Caco-2 (cell line): ENCODE results near the gene LAMB3. TPM values are rescaled to one million over a fixed set of nuclear protein-coding genes. Genes with fewer than 3 reads are reported as not detected.

Source experiments
- BruUV-seq: library from RNA; stranded (reverse); fragments of 400-500 nt; replicated peaks from 2 replicates; lab custom pipeline; 2021; lab: Mats Ljungman, UMichigan
- CTCF ChIA-PET: fragments of 300-600 bp; sonication (Branson Sonifier 250); formaldehyde crosslinking; loops from one replicate; lab custom pipeline; 2022; ENCODE audit warnings: antibody characterized with exemption; lab: Charles Lee
- POLR2A ChIA-PET: fragments of 300-600 bp; sonication (Branson Sonifier 250); formaldehyde crosslinking; loops from one replicate; lab custom pipeline; 2022; ENCODE audit warnings: antibody characterized with exemption; lab: Charles Lee
- DNase-seq, 2 experiments: peaks; one replicate each; pipeline versions ENCODE4 v3.0.0 to v3.0.0-alpha.2; 2020 to 2022
- H3K27me3 ChIP-seq: replicated peaks from 2 replicates; pipeline ENCODE4 v1.6.0; 2011; ENCODE audit warnings: low read length; ENCODE audit not compliant: control insufficient read depth, insufficient read depth
- H3K36me3 ChIP-seq: 2 replicates; pipeline ENCODE4 v1.5.1; 2011; ENCODE audit warnings: low read length; ENCODE audit not compliant: control insufficient read depth, insufficient read depth
- H3K4me1 ChIP-seq: fragments of 250-450 bp; sonication (Bioruptor Pico); 2 replicates; pipeline ENCODE4 v1.5.1; 2020; ENCODE audit warnings: mild to moderate bottlenecking
- H3K4me3 ChIP-seq: 2 replicates; pipeline ENCODE4 v1.5.1; 2011; ENCODE audit warnings: low read depth, mild to moderate bottlenecking, control low read depth, low read length
- H3K9me3 ChIP-seq: fragments of 250-450 bp; sonication (Bioruptor Pico); 2 replicates; pipeline ENCODE4 v1.5.1; 2020; ENCODE audit warnings: mild to moderate bottlenecking, moderate library complexity
- H3K27ac Mint-ChIP-seq: one replicate; pipeline ENCODE4 v1.8.0; 2022; ENCODE audit warnings: mixed read lengths; ENCODE audit not compliant: unreplicated experiment
- H3K27me3 Mint-ChIP-seq: one replicate; pipeline ENCODE4 v1.8.0; 2022; ENCODE audit warnings: mixed read lengths; ENCODE audit not compliant: insufficient read depth, unreplicated experiment
- H3K36me3 Mint-ChIP-seq: one replicate; pipeline ENCODE4 v1.8.0; 2022; ENCODE audit warnings: mild to moderate bottlenecking, mixed read lengths; ENCODE audit not compliant: insufficient read depth, unreplicated experiment
- H3K4me1 Mint-ChIP-seq: one replicate; pipeline ENCODE4 v1.8.0; 2022; ENCODE audit warnings: low read depth, mixed read lengths; ENCODE audit not compliant: unreplicated experiment
- H3K4me3 Mint-ChIP-seq: one replicate; pipeline ENCODE4 v1.8.0; 2022; ENCODE audit warnings: mild to moderate bottlenecking, moderate library complexity, mixed read lengths; ENCODE audit not compliant: unreplicated experiment
- H3K9me3 Mint-ChIP-seq: one replicate; pipeline ENCODE4 v1.8.0; 2022; ENCODE audit warnings: mixed read lengths; ENCODE audit not compliant: unreplicated experiment
- intact Hi-C: fragments of 100-400 bp; cut with micrococcal nuclease; formaldehyde crosslinking; loops from one replicate; pipeline ENCODE4 v1.10.0; 2022; ENCODE audit not compliant: unreplicated experiment
- total RNA-seq: library from RNA; stranded (reverse); gene quantifications from 2 replicates; pipeline ENCODE4 v1.2.3, GENCODE V29; 2022
- TF ChIP-seq, protein P1 (sequence below), 2 experiments: fragments of 200-600 bp in 1 of 2; IDR thresholded peaks; 1 replicate in 1 of 2; 2 replicates in 1 of 2; pipeline versions ENCODE4 v1.5.1 to v1.8.0; 2011 to 2022; ENCODE audit warnings: antibody characterized with exemption in 1 of 2, control low read depth in 1 of 2, inconsistent platforms in 1 of 2, low read depth in 1 of 2, low read length in 1 of 2, mild to moderate bottlenecking in 1 of 2, moderate library complexity in 1 of 2; ENCODE audit not compliant: insufficient read depth in 1 of 2, severe bottlenecking in 1 of 2, unreplicated experiment in 1 of 2

The LAMB3 gene
- total RNA-seq, 1 experiment from 2014 or later = 125 TPM

DNA sequence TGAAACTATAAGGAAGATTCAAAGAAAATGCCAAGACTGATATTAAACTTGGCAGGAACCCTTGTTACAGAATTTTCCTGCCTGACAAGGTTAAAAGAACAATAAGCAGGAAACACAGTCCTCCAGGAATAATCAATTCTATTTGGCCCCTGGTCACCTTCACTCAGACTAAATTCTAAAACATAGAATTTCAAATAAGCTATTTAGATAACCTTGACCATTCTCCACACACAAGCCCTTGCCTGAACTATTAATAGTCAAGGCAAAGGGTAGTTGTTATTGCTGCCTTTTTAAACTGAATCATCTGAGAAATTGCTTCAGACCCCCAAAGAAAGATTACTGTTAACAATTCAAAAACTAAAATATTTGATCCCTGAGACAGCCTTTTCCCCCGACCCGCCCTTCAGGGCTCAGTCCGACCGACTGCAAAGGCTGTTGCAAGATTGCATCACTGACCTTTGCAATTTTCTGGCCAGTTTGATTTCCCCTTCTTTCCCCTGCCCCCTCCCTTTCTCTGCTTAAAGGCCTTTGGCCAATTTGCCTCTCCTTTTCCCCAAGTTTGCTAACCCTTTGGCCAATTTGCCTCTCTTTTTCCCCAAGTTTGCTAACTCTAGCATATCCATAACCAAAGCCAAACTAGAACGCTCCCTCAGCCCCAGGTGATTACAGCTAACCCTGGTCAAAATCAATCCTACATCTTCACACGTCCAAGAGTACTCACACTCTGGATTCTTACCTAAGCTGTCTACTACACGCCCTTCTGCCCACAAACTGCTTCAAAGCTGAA is 21.6 kb upstream of the LAMB3 start:
- POLR2A ChIA-PET = interaction anchor here (1.0 to 3.5 kb wide), 3 partner anchors 15 to 30 kb away, joined by 3 to 47 read pairs (median 6); partner anchors contain the start of gene LAMB3
- H3K36me3 Mint-ChIP-seq = peaks cover 22% of the 10 kb centered on the region
- 0 out of 2 replicates have a peak, but pooled peaks cover 1% of the 10 kb centered on the region for H3K36me3 ChIP-seq
- peaks cover 10% of the 10 kb centered on the region for H3K9me3 Mint-ChIP-seq
- peaks cover 41% of the 10 kb centered on the region for H3K4me1 Mint-ChIP-seq
- 0 out of 2 replicates have a peak overlapping the region, but pooled peaks have one; percentile 81 for H3K4me3 ChIP-seq
- peaks cover 12% of the 10 kb centered on the region for H3K4me1 ChIP-seq
- peak in 1 of 2 experiments; percentile 42 for DNase-seq
- intact Hi-C loops = loop anchor here (2.0 kb wide), 1 partner anchor 15 kb away; no protein-coding TSS in a partner anchor
- CTCF ChIA-PET = interaction anchor here (0.7 to 3.4 kb wide), 2 partner anchors 20 to 73 kb away, joined by 3 to 34 read pairs; partner anchors contain the start of gene LAMB3
- TSS peak; percentile 75 for BruUV-seq
- TF ChIP-seq, protein P1, sequence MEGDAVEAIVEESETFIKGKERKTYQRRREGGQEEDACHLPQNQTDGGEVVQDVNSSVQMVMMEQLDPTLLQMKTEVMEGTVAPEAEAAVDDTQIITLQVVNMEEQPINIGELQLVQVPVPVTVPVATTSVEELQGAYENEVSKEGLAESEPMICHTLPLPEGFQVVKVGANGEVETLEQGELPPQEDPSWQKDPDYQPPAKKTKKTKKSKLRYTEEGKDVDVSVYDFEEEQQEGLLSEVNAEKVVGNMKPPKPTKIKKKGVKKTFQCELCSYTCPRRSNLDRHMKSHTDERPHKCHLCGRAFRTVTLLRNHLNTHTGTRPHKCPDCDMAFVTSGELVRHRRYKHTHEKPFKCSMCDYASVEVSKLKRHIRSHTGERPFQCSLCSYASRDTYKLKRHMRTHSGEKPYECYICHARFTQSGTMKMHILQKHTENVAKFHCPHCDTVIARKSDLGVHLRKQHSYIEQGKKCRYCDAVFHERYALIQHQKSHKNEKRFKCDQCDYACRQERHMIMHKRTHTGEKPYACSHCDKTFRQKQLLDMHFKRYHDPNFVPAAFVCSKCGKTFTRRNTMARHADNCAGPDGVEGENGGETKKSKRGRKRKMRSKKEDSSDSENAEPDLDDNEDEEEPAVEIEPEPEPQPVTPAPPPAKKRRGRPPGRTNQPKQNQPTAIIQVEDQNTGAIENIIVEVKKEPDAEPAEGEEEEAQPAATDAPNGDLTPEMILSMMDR (IDR thresholded peaks at IDR 0.05; ENCODE audit: insufficient read depth in 1 of 2, low read depth in 1 of 2, low read length in 1 of 2, severe bottlenecking in 1 of 2, unreplicated experiment in 1 of 2) = no peak
- H3K27me3 ChIP-seq = no peaks in the 10 kb centered on the region
- H3K9me3 ChIP-seq = no peaks in the 10 kb centered on the region
- H3K27ac Mint-ChIP-seq = peak overlapping the region; percentile 81
- no peaks in the 10 kb centered on the region for H3K27me3 Mint-ChIP-seq
- peak overlapping the region; percentile 94 for H3K4me3 Mint-ChIP-seq

DNA sequence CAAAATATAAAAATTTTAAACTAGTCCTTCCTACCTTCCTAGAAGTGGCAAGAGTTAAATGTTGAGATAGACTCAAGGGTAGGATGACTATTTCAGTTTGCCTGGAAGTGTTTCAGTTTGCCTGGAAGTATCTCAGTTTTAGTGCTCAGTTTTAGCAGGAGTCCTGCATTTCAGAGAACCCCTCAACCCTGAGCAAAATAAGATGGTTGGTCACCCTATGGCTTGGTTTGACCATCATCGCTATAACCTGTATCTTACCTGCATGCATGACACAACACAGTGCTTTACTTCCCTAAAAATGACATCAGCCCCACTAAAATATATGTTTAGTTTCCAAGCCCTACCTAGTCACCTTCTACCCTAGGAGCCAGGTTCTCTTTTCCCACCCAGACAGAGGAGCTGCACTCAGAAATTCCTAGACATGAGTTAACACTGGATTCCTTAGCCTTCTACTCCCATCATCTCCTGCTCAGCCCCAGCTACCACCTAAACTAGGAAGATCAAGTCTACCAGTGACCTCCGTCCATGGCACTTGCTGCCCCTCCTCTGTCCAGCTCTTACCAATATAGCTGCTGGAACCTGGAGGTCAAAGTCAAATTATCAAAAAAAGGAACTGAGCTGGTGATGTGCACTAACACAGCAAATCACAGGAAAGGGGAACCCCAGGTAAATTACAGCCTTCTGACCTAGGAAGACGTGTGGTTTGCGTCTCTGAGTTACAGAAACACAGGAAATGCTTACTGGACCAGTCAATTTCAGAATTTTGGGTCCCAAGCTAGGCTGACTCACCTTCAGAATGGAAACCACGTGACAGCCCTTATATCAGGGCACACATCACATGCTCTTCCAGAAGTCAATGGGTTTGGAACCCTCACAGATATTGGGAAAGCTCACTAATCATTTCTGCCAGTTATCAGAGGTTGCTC is 20.7 kb upstream of the LAMB3 start:
- 0 out of 2 replicates have a peak, but pooled peaks cover 1% of the 10 kb centered on the region for H3K36me3 ChIP-seq
- BruUV-seq = no TSS peak
- Mint-ChIP-seq H3K4me3 (no peak overlapping the region), H3K4me1 (peaks cover 41% of the 10 kb centered on the region), H3K27me3 (no peaks in the 10 kb centered on the region), H3K36me3 (peaks cover 22% of the 10 kb centered on the region), H3K9me3 (peaks cover 10% of the 10 kb centered on the region), H3K27ac (peak overlapping the region; percentile 29)
- no peak for DNase-seq
- intact Hi-C loops = no loop called here
- no peak overlapping the region for H3K4me3 ChIP-seq
- peaks cover 12% of the 10 kb centered on the region for H3K4me1 ChIP-seq
- no peaks in the 10 kb centered on the region for H3K27me3 ChIP-seq
- H3K9me3 ChIP-seq = no peaks in the 10 kb centered on the region
- CTCF ChIA-PET = interaction anchor here (3.4 kb wide), 1 partner anchor 20 kb away, joined by 34 read pairs; the partner anchor contains the start of gene LAMB3
- TF ChIP-seq, protein P1 (IDR thresholded peaks at IDR 0.05; ENCODE audit: insufficient read depth in 1 of 2, low read depth in 1 of 2, low read length in 1 of 2, severe bottlenecking in 1 of 2, unreplicated experiment in 1 of 2) = no peak
- POLR2A ChIA-PET = interaction anchor here (3.5 kb wide), 1 partner anchor 20 kb away, joined by 47 read pairs; the partner anchor contains the start of gene LAMB3
